GF-D8 (cell line): ENCODE measurements around the gene MAN1A2.

Experiments used
- DNase-seq: peaks from one replicate; lab custom pipeline; 2025; lab: John Stamatoyannopoulos, UW

The MAN1A2 gene

DNA sequence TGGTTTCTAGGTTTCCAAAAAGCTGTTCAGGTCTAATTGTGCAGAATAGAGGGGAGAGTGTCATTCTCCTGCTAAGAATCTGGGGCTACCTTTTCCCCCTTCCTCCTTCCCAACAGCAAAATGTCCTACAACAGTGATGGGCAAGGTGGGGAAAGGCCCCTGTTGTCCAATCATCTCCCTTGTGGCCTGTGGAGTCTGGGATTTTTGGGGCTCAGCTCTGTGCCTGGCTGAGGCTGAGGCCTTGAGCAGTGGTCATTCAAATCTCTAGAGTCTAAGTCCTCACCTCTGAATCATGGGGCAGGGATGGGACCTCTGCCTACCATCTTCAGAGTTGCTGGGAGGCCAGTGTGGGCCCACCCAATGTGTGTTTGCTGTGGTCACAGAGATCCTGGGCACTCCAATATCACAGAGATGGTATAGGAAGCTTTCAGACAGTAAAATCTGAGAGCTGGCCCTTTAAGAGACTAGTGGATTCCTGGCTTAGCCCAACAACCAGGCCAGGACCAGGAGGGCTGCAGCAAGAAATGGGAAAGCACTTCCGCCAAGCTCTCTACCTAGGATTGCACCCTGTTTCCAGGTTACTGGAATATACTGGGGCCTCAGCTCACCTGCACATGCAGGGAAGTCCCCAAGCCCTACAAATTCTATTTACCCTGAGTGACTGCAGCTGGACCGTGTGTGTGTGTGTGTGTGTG is 210.1 kb downstream of the MAN1A2 start:
- DNase-seq, result no peak

DNA sequence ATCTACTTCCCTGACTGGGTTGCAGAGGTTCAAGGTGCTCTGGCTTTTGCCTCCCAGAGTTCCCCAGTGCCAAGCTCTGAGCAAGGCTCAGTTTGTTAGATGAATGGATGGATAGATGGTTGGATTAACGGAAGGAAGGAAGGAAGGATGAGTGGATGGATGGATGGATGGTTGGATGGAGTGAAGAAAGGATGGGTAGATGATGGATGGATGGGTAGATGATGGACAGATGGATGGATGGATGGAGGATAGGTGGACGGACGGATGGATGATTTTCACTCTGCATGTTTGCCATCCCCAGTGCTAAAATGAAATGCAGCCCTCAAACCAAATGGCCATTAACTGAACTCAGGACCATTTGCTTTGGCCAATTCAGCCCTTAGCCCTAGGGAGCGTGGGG is 211.2 kb downstream of the MAN1A2 start:
- DNase-seq, result no peak
